ENCODE measurements around the gene SCN9A.

Gene SCN9A

DNA sequence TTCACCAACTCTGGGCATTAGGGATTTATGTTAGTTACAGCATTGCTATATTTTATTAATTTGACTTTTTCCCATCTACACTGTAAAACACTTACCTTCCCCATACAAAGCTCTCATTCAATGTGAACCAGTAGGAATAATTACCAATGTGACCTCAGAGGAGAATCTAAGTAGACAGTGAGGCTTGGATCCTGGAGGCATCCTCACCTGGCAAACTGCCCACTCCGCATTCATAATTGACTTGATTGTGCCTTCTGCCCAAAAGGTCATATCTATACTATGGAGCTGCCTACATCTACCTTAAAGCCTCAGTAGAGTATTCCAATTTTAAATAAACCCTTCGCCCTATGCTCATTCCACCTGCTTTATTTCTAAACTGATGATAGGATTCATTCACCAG is 202.5 kb downstream of the SCN9A start:
- DNase-seq (ENCODE audit: low spot score): peak; percentile 41

GRCh38 chr2:166171216-166171615 is 204.5 kb downstream of the SCN9A start:
- no peak for DNase-seq (ENCODE audit: low spot score)

- DNase-seq (ENCODE audit: low spot score): no peak
Measured at GRCh38 chr2:166170356-166170755, 205.4 kb downstream of the SCN9A start.

DNA sequence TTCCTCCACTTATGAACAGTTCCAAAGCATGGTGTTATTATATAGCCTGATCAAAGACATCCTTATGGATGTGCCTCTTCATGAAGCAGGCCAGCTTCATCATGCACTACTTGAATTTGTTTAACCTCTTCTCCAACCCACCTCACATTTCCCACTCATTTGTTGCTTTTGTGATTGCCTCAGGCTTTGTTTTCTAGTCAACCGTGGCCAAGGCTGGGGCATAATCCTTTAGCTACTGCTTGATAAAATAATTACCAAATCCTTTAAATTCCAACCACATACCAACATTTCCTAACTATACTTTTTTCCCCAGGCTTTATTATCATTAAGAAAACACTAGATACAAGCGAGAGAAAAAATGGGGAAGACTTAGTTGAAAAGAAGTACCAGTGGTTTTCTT is 208.3 kb downstream of the SCN9A start:
- DNase-seq (ENCODE audit: low spot score): no peak

- no peak for DNase-seq (ENCODE audit: low spot score)
Measured at GRCh38 chr2:166163775-166164174, 212.0 kb downstream of the SCN9A start.

DNA sequence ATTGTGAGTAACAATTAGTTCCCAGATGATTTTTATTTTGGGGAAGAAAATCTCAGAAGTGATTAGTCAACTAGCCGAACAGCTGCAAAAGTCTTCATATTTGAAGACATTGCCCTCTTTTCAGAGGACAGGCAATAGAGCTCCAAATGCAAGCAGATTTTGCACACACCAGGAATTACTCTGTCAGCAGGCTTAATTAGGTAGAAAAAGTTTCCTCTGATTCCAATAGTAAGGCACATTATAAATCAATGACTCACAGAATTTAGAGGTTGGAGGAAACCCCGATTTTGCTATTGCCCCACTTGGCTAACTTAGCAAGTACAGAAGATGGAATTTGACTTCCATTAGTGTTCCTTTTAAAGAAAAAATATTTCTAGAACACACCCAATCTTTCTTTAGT is 217.2 kb downstream of the SCN9A start:
- DNase-seq (ENCODE audit: low spot score): no peak

DNA sequence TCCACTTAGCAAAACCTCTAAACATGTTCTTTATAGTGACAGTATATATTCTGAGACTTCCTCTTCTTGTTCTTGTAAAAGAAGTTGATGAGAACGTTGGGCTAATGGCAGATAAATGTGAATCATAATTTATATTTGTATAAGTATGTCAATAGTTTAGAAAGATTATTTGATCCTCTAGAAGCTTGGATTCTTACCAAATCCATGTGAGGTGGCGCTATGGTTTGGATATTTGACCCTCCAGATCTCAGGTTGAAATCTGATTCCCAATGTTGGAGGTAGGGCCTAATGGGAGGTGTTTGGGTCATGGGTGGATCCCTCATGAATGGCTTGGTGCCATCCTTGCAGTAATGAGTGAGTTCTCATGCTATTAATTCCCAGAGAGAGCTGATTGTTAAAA is 218.2 kb downstream of the SCN9A start:
- DNase-seq (ENCODE audit: low spot score): no peak

DNA sequence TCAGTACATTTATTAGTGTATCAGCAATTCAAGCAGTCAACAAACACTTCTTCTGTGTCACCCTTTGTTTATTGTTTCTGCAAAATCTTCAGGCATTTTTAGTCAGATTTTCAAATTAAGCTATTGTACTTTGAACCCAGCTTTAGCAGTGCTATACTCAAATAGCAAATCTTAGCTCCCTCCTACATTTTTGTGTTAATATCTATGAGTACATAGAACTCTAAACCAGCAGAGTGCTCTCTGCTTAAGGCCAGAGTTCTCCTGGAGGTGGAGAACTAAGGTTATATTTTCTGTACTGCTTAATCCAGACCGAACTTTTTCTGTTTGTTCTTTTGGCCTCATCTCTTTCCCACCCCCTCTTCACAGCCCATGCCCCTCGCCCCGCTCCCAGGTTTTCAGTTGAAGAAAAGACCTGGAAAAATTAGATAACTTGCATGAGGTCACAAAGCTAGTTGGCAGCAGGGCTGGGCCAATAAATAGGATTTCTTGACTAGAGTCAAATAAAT is 218.7 kb downstream of the SCN9A start:
- DNase-seq (ENCODE audit: low spot score): no peak

GRCh38 chr2:166155589-166155988 is 220.2 kb downstream of the SCN9A start:
- DNase-seq (ENCODE audit: low spot score): no peak

GRCh38 chr2:166154685-166155338 is 220.9 kb downstream of the SCN9A start:
- no peak for DNase-seq (ENCODE audit: low spot score)

DNA sequence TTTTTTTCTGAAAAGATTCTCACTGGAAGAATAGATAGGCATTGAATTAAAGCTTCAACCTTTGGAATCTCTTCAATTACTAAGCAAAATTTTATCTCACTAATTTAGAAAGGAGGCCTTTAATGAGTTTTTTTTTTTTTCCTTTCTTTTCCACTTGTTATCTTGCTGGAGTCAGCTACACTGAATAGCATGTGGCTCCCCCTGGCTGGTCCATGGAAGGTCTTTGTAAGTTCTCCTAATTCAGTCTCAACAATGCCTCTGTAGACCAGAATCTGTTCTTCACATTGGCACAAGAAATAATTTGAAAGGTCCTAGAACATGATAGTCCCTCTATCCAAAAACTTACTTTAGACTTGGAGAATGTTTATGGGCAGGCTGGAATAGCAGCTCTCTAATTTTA is 223.7 kb downstream of the SCN9A start:
- no peak for DNase-seq (ENCODE audit: low spot score)

GRCh38 chr2:166148500-166149400 is 227.0 kb downstream of the SCN9A start:
- no peak for DNase-seq (ENCODE audit: low spot score)

DNA sequence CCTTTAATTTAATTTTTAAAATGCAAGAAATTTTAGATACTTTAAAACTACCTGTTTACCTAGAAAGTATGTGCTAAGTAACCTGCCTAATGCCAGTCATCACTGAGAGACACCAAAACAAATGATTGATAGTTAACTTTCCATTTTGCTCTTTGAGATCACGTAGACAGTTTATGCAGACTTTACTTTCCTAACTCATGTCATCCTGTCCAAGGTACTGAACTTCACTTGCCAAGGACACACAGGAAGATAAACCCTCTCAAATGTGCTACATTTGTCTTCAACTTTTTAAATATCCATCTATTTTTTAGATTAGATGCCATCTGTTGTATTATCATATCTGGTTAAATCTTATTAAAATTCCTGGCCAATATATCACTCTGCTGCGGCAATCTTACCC is 227.9 kb downstream of the SCN9A start:
- DNase-seq (ENCODE audit: low spot score): no peak
